GM18511 (cell line): ENCODE results near the gene RAB19.
"Not testable (repeated sequence)": the region's sequence is repeated elsewhere in the genome, so short reads cannot be mapped to it uniquely, and the experiment has no call there.

Source experiments
- ATAC-seq: cut with Tn5 transposase; IDR thresholded peaks from one replicate; pipeline ENCODE4 v1.9.1; 2021; ENCODE audit warnings: mild to moderate bottlenecking, moderate library complexity; ENCODE audit not compliant: unreplicated experiment

Gene RAB19

DNA sequence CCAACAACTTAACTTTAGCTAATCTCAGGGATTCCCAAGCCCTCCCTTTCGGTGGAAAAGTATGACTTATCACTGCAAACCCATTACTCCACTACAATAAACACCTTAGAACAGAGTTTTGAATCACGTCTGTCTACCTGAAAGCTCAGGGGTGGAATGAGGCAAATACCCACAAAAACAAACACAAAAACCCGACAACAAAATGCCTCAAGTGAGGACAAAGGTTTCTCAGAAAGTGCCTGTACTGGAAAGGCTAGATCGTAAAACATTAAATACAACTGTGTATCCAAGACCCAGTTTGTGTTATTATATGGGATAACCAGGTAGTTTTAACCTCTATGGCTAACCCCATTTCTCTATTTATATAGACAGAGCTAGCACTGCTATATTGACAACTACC, 49.4 kb downstream of the RAB19 start:
- ATAC-seq, result no peak

DNA sequence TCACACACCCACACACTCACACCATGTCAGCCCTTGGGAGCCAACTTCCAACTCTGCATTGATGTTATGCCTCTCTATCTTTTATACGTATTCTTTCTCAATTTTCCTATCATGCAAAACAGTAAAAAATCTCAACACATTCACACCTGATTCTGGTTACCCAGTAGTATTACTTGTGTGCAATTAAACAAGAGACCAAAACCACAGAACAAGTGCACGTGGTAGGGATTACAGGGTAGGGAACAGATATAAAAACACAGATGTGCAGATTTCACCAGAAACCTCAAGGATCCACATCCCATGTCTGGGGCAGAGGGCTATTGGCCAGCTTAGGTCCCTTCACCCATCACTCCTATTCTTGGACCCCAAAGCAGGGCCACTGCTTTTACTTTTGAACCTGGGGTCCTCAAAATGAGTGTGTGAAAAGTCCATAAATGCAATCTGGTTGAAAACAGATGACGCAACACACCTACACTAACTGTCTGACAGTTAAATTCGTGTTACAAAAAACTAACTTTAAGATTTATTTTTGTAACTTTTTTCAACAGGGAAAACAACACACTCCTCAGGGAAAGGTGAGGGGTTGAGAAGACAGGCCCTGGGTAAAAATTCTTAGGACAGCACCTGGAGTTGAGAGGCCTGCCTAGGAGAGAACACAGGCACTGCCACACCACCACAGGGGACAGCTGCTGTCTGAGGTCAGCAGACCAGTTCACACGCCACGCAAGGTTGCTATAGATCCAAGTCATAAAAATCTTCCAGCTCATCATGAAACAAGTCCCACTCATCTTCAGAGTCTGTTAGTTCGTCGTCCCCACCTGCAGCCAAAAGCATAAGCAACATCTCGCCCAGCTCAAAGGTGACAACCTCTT, 50.2 kb downstream of the RAB19 start:
- ATAC-seq, result not testable (repeated sequence)

DNA sequence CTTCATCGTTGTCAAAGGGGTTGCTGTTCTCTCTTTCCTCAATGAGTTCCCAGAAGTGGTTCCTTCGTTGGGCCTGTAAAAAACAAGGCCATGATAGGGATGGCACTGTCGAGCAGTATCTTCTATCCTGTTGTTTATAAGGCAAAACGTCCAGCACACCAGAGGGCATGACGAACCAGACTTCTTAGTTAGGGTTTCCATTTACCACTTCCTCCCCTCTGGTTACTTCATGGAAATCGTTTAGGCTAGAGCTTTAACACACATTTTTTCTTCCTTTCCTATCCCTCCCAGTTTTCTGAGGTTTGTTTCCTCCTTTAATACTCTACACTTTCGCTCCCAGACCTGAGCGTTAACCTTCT, 50.8 kb downstream of the RAB19 start:
- no peak for ATAC-seq

DNA sequence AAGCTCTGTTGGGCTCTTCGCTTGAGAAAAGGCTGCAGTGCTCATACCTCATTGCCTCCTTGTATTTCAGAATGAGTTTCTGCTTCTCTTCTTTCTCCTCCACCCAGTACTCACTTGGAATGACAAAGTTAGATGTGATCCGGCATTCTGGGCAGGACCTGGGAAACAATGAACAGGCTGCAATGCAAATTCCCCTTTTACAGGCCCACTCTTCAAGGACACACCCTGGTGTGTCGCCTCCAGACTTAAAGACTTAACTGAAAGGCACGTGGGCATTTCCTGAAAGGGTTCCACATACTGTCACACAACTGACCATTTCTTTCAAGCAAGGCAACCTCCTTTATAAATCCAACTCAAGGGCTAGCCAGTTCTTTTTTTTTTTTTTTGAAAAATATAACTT, 51.9 kb downstream of the RAB19 start:
- ATAC-seq, result no peak

GRCh38 chr7:140456551-140457051, 52.7 kb downstream of the RAB19 start:
- no peak for ATAC-seq

DNA sequence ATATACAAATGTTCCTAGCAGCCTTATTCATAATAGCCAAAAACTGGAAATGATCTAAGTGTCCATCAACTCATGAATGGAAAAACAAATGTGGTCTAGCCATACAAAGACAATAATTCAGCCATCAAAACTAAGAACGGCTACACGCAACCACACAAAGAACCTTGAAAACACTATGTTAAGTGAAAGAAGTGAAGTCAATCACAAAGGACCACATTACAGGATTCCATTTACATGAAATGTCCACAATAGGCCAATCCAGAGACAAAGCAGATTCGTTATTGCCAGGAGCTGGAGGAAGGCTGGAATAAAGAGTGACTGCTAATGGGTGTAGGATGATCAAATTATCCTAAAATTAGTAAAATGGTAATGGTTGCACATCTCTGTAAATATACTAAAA, 54.3 kb downstream of the RAB19 start:
- no peak for ATAC-seq

DNA sequence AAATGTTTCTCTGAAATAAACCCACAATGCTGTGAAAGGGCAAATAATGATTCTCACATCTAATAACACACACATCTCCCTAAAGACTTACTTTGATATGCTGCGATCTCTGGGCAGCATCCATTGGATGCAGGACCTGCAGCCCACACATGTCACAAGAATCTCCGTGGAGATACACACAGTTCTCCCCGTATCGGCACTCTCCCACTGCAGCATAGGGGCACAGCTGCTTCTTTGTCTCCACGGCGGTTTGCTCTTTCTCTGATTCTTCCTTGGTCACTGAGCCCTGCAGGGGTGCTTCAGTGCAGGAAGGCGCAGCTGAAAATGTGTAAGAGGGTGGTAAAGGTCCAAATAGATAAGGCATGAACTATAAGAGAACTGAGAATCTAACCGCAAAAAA, 55.1 kb downstream of the RAB19 start:
- no peak for ATAC-seq

DNA sequence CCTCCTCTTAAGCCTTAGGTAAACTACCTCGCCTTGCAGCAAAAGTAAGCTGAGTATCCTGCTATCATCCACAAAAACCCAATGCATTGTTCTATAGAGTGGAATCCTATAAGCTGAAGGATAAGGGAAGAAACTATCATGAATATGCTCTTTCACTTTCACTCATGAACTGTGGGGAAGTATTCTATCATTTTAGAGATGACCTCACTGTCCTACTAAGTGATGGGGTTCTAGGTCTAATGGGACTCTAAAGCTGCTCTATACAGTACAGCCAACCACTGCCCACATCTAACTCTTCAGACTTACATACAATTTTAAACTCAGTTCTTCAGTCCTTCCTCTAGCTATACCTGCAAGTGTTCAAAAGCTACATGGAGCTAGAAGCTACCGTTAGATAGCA, 59.3 kb downstream of the RAB19 start:
- no peak for ATAC-seq

GRCh38 chr7:140475747-140476333, 72.0 kb downstream of the RAB19 start:
- no peak for ATAC-seq

DNA sequence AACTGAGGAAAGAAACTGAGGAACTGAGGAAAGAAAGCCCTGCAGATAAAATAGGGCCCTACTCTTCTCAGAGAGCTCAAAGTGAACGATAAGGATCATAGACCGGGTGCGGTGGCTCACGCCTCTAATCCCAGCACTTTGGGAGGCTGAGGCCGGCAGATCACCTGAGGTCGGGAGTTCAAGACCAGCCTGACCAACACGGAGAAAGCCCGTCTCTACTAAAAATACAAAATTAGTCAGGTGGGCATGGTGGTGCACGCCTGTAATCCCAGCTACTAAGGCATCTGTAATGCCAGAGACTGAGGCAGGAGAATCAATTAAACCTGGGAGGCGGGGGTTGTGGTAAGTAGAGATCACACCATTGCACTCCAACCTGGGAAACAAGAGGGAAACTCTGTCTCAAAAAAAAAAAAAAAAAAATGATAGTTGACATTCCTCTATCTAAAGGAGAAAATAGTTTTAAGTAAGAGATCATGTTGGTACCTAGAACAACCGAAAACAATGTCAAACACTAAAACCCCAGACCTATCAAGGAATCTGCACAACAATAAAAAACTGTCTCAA, 72.9 kb downstream of the RAB19 start:
- no peak for ATAC-seq
